CD1c-positive myeloid dendritic cell (primary cell): Measurements from ENCODE around the gene SH2B3.

ENCODE experiments used
- DNase-seq: peaks from one replicate; pipeline ENCODE4 v3.0.0-alpha.2; 2016; ENCODE audit errors: extremely low spot score

SH2B3 gene

DNA sequence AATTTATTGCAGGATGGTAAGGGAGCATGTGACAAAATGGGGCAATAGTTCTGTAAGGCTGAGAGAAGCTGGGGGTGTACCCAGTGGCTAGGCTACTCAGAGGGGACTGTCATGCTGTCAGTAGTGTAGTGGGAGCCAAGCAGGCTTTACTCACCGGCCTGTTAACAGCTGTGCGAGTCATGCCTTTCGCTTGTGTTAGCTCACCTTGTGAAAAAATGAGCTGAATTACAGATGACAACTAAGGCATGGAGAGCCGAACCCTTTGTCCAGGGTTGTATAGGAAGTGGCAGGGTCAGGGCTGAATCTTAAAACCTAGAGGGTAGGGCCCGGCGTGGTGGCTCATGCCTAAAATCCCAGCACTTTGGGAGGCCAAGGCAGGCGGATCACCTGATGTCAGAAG lies 37.9 kb downstream of the SH2B3 start:
- DNase-seq: peak; percentile 77

GRCh38 chr12:111444314-111444924 lies 38.7 kb downstream of the SH2B3 start:
- no peak for DNase-seq

GRCh38 chr12:111444925-111445725 lies 39.4 kb downstream of the SH2B3 start:
- peak; percentile 96 for DNase-seq

DNA sequence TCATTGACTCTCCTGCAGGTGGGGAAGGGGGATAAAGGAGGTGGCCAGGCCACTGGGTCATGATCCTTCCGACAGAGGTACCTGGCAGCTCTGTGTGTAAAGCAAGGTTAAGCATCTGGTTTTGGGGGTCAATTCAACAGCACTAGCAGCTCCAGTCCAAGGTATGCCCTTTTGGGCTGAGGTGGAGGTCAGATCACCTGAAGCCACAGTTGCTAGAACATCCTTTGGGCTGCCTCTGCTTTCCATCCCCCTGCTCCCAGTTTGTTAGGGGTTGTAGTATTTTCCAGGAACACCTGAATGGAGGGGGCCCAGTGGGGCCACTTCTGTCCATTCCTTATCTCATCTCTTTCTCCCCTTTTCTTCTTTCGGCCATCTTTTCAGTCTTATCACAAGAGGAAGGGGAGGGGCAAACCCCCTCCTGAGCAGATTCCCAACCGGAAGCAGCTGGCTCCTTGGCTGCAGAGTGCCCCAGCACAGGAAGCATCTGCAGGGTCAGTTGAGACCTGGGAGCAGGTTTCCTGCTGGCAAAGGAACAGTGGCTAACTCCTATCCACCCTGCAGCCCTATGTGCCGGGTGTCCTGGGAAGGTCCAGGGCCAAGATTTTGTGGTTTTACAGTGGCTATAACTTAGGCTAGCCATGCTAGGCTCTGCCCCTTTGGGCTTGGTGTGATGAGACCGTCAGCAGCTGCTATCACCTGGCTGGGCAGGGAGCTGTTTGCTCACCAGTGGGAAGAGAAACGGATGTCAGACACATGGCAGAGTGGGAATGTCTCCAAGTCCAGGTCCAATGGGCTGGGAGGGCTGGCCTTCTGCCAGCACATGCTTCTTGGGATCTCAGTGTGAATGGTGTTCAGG lies 40.2 kb downstream of the SH2B3 start:
- no peak for DNase-seq

GRCh38 chr12:111446631-111447570 lies 41.2 kb downstream of the SH2B3 start:
- DNase-seq: no peak

- DNase-seq: no peak
Observed at GRCh38 chr12:111447571-111448265, 42.0 kb downstream of the SH2B3 start.

GRCh38 chr12:111448266-111448830 lies 42.6 kb downstream of the SH2B3 start:
- no peak for DNase-seq

DNA sequence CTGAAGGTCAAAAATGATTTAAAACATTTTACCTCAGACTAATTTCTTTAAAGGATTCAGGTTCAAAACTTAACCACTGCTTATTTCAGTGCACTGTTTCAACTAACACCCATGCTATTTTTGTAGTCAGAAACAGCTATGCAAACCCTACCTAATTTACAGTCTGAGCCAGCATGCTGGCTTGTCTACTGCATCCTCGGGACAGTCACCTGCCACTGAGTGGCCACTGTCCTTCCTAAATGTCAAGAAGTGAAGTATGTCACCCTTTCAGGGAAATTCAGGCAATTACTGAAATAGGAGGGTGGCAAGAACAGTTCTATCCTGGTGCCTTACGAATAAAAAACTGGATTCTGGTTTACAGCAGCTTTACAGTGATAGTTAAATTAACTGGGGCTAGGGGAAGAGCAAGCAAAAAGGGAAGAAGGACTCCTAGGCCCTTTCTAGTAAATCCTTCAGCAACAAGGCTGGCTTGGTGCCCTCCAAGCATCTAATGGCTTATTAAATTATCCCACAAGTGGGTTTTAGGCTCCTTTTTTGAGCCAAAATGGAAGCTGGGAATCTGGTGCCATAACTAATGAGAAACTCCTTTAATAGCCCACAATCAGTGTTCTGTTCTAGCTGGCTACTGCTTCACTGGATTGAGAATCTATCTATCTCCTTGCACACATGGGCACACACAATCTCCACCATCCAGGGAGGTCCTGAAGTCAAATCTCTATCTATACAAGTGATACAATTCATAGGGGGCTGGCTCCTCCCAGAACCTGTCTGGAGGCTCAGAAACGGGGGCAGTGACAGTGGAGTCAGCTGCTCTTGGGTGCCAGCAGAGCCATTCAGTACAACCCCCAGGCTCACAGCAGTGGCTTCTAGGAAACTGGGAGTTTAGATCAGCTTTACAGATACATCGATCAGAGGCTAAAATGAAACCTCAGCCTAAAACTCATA lies 43.4 kb downstream of the SH2B3 start:
- DNase-seq: no peak

DNA sequence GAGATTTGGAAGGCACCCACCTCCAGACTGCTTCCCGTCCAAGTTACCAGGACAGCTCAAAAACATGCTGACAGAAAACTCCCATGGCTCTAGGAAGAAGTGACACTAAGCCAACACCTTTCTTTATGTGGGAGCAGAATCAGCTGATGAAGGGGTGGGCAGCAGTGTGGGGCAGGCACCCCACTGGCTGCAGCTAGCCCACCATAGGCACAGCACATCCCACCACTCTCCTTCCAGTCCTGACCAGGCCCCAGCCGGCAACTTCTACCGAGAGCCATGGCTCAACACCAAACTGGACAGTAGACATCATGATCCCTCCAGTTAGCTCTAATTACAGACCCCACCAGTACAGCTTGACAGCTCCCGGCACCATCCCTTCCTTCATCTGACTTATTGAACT lies 45.0 kb downstream of the SH2B3 start:
- DNase-seq: no peak

- DNase-seq: no peak
Observed at GRCh38 chr12:111451232-111451631, 45.5 kb downstream of the SH2B3 start.

- peak; percentile 85 for DNase-seq
Observed at GRCh38 chr12:111451649-111452129, 46.0 kb downstream of the SH2B3 start.

- DNase-seq: no peak
Observed at GRCh38 chr12:111453071-111453989, 47.6 kb downstream of the SH2B3 start.

- no peak for DNase-seq
Observed at GRCh38 chr12:111454311-111454710, 48.6 kb downstream of the SH2B3 start.

GRCh38 chr12:111454716-111455447 lies 49.2 kb downstream of the SH2B3 start:
- DNase-seq: no peak

DNA sequence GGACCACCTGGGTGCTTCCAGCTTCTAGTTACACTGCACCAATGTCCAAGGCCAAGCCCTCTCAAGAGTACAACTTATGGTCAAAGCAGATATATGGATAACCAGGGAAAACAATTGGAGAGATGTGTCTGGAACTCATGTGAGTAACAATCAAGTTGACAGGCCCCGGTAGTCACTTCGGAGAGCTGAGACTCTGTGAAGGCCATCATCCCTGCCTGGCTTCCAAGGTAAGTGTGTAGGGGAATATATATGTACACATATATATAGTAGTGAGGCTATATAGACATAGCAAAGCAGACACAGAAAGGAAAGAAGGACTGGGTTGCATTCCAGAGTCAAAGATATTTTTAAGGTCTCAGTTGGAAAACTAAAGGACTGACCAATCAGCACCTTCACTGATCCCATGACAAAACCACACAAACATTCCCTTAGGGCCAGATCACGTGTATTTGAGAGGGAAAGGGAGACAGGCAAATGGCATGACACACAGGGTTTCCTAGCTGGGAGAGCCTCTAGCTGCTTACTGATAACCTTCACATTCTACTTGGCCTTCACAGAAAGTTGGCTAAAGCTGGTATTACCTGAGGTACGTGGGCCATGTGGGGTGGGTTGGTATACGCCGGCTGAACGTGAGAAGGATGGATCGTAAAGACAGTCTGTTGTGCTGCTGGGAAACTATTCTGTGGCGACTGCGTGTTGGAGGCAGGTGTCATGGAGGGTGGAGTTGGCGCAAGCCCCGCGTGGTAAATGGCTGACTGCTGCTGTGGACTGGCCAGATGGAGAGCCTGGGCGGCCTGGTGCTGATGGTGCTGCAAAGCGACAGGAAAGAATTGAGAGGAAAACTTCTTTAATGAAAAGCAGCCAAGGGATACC lies 50.0 kb downstream of the SH2B3 start:
- no peak for DNase-seq

DNA sequence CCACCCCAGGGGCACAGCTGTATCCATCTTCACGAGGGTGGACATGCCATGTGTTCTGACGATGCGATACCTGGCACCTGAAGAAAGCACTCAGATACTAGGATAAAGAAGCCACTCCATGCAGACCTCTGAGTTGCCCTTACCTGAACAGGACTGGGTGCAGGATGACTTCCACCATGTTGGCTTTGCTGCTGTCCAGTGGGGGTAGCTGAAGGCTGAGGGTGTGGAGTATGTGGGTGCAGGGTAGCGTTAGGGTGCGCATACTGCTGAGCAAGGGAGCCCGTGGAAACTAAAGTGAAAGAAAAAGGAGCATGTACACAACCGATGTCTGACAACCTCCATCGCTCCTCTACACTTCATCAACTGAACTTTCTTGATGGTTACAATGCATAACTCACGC lies 51.3 kb downstream of the SH2B3 start:
- no peak for DNase-seq
